Measurements from ENCODE around the gene ROCK2.

ROCK2 gene

DNA sequence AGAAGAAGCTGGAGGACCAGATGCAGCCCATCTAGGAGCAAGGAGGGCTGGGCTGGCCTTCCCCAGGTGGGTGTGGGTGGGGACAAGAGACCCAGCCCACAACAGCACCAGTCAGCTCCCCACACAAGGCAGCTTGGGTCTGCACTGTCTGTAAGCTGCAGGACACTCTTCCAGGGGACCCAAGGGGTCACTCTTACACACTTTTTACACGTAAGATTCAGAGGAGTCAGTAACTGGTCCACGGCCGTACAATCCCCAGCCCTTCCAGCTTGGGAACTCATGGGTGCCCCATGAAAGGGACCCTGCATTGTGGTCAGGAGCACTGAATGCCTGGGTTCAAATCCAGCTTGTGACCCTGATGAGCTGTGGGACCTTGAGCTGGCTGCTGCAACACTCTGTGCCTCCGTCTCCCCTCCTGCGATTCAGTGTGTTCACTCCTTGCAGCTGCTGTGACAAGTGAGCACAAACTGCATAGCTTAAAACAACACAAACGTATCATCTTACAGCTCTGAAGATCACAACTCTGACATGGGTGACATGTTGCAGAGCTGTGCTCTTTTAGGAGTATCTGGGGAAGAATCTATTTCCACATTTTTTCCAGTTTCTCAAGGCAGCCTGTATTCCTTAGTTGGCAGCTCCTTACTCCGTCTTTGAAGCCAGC is 200.2 kb downstream of the ROCK2 start:
- no peak for DNase-seq

DNA sequence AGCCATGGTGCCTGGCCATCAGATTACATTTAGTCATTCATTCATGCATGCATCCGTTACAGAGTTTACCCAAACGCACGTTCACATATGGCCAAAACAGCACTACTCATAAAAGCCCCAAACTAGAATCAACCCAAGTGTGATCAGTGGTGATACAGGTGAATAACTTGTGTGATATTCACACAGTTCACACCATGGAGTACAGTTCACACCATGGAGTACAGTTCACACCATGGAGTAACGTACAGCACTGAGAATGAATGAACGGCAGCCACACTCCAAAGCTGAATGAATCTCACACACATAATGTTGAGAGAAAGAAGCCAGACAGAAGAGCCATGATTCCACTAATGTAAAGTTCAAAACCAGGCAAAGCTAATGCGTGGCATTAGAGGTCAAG is 201.4 kb downstream of the ROCK2 start:
- no peak for DNase-seq

DNA sequence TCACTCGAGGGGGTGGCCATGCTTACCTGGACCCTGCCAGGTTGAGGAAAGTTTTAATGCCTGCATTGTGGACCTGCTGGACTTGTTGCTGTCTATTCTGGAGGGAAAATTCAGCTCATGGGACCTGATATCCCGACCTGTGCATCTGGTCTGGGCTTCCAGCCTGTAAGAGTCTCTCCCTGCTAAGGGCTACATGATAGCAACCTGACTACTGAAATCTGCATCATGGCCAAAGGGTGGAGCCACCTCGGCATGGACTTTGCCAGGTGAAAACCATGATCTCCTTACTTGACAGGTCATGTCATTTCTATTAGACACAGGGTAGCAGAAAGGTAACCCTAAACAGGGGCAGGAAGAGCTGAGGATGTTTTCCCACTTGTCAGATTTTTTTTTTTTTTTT is 202.1 kb downstream of the ROCK2 start:
- no peak for DNase-seq

- no peak for DNase-seq
Measured at GRCh38 chr2:11141319-11141718, 203.1 kb downstream of the ROCK2 start.

DNA sequence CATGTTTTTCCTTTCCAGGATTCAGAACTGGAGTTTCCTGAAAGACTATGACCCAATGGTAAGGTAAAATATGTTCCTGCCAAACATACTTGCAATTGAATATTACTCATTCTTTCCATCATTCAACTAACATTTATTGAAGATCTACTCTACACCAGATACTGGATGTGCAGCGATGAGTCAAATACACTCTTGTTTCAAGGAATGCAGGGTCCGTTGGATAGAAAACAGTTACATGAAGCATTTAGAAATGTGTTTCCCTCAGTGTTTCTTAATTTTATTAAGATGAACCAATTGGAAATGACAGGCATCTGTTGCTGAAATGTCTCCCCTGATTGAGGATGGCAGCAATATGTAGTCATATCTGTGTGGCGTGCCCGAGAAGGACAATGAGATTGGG is 203.9 kb downstream of the ROCK2 start:
- no peak for DNase-seq

GRCh38 chr2:11134349-11134748 is 210.1 kb downstream of the ROCK2 start:
- DNase-seq, result no peak

GRCh38 chr2:11133936-11134320 is 210.5 kb downstream of the ROCK2 start:
- no peak for DNase-seq

DNA sequence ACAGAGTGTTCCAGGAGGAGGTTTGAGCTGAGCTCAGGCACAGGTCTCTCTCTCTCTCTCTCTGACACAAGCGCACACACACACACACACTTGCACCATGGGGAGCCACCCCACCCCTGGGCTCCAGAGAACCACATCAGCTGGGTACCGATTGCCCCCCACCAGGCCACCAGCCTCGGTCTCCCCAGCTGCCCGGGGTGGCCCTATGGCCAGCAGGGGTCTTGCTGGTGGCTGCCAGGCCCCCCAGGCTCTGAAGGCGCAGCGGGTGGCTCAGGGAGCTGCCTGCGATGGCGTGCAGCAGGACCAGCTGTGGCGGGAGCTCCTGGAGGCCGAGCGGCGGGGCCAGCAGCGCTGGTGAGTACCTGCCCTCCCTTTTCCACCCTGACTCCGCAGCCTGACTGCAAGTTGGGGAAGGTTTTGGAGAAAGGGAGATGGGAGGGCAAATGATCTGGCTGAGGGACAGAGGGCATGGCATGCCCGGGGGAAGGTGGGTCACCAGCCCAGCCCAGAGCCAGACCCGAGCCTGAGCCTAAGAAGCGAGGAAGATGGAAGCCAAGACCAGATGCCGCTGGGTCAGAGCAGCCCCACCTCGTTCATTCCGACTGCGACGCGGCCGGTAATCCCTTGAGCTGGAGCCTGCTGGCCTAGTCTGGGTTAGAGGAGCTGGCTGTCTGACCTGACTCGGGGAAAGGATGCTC is 211.0 kb downstream of the ROCK2 start:
- no peak for DNase-seq

DNA sequence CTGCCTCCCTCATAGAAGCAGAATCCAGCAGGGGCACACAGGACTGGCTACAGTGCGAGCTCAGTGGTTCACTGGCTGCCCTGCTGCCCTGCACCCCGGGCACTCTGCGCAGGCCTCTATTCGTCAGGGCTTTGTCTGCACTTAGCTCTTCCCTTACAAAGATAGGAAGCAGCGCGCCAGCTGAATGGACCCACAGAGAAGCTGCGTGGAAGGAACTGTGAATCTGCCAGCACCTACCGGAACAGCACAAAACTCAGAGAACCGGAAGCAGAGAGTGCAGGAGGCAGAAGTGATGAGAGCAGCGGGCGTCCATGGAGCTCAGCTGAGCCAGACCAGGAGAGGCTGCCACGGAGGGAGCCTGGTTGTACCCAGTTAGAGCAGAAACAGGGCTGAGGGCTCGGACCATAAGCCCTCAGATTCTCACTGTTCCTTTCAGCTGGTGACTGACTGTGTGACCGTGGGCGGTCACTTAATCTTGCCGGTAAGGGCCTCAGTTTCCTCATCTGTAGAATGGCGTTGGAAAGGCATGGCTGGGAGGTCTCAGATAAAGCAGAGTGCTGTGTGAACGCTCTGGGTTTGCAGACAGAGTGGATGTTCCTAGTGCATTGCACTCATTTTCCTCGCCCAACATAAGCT is 212.3 kb downstream of the ROCK2 start:
- DNase-seq, result no peak

- DNase-seq, result no peak
Measured at GRCh38 chr2:11131166-11131920, 213.1 kb downstream of the ROCK2 start.

Data from NCI-H187 (cell line).